SK-N-SH treated with all-trans-retinoic acid at 6 μM for 48 hours (cell line): ENCODE measurements around the gene HMGCS1.
"Not testable (repeated sequence)": the region's sequence is repeated elsewhere in the genome, so short reads cannot be mapped to it uniquely, and the experiment has no call there.

Source experiments
- BACH2 ChIP-seq: fragments of 250-450 bp; sonication (Bioruptor Pico); IDR thresholded peaks from 2 replicates; pipeline ENCODE4 v1.9.0; 2021; ENCODE audit warnings: mild to moderate bottlenecking, borderline replicate concordance
- CSDC2 ChIP-seq: fragments of 250-450 bp; sonication (Bioruptor Pico); IDR thresholded peaks from 2 replicates; pipeline ENCODE4 v1.5.0; 2020; ENCODE audit warnings: mild to moderate bottlenecking, moderate library complexity
- ESRRG ChIP-seq: fragments of 250-450 bp; sonication (Bioruptor Pico); IDR thresholded peaks from 2 replicates; pipeline ENCODE4 v1.6.1; 2021; ENCODE audit warnings: mild to moderate bottlenecking
- GLIS3 ChIP-seq: fragments of 250-450 bp; sonication (Bioruptor Pico); IDR thresholded peaks from 2 replicates; pipeline ENCODE4 v1.5.0; 2020; ENCODE audit warnings: mild to moderate bottlenecking, moderate library complexity
- PATZ1 ChIP-seq: fragments of 250-450 bp; sonication (Bioruptor Pico); IDR thresholded peaks from 2 replicates; pipeline ENCODE4 v1.8.0; 2020; ENCODE audit warnings: mild to moderate bottlenecking, moderate library complexity, borderline replicate concordance
- RARB ChIP-seq: fragments of 250-450 bp; sonication (Bioruptor Pico); IDR thresholded peaks from 2 replicates; pipeline ENCODE4 v1.8.0; 2021; ENCODE audit warnings: mild to moderate bottlenecking, moderate library complexity
- SNAI2 ChIP-seq: fragments of 250-450 bp; sonication (Bioruptor Pico); IDR thresholded peaks from 2 replicates; pipeline ENCODE4 v1.5.0; 2020; ENCODE audit warnings: mild to moderate bottlenecking, moderate library complexity
- TCF4 ChIP-seq: fragments of 250-450 bp; sonication (Bioruptor Pico); IDR thresholded peaks from 2 replicates; pipeline ENCODE4 v1.8.0; 2021; ENCODE audit warnings: mild to moderate bottlenecking, moderate library complexity, borderline replicate concordance
- TOX ChIP-seq: fragments of 250-450 bp; sonication (Bioruptor Pico); IDR thresholded peaks from 2 replicates; pipeline ENCODE4 v1.8.0; 2021; ENCODE audit warnings: mild to moderate bottlenecking, moderate library complexity, borderline replicate concordance
- ZFP3 ChIP-seq: fragments of 250-450 bp; sonication (Bioruptor Pico); IDR thresholded peaks from 2 replicates; pipeline ENCODE4 v1.5.0; 2020; ENCODE audit warnings: mild to moderate bottlenecking, moderate library complexity
- ZFP30 ChIP-seq: fragments of 450-650 bp; formaldehyde crosslinking; IDR thresholded peaks from 2 replicates; pipeline ENCODE4 v1.5.0; 2022; ENCODE audit warnings: mild to moderate bottlenecking, moderate library complexity
- ZNF70 ChIP-seq: fragments of 450-650 bp; formaldehyde crosslinking; IDR thresholded peaks from 2 replicates; pipeline ENCODE4 v1.5.0; 2020; ENCODE audit warnings: mild to moderate bottlenecking, moderate library complexity
- ZNF8 ChIP-seq: fragments of 450-650 bp; formaldehyde crosslinking; IDR thresholded peaks from 2 replicates; pipeline ENCODE4 v1.5.0; 2020; ENCODE audit warnings: mild to moderate bottlenecking, moderate library complexity
- TF ChIP-seq, protein P1 (sequence below): fragments of 250-450 bp; sonication (Bioruptor Pico); IDR thresholded peaks from 2 replicates; pipeline ENCODE4 v1.5.1; 2020; ENCODE audit warnings: low read depth, mild to moderate bottlenecking, moderate library complexity

GRCh38 chr5:43262269-43262668 lies 50.9 kb downstream of the HMGCS1 start:
- not testable (repeated sequence) for TF ChIP-seq ZFP30; ESRRG; ZFP3; GLIS3 (CRISPR knock-in tag); BACH2 (CRISPR knock-in tag); TCF4; RARB; CSDC2 (CRISPR knock-in tag); PATZ1 (CRISPR knock-in tag); SNAI2 (CRISPR knock-in tag); ZNF8 (CRISPR knock-in tag); ZNF70 (CRISPR knock-in tag); TOX (CRISPR knock-in tag)
- TF ChIP-seq, protein P1, sequence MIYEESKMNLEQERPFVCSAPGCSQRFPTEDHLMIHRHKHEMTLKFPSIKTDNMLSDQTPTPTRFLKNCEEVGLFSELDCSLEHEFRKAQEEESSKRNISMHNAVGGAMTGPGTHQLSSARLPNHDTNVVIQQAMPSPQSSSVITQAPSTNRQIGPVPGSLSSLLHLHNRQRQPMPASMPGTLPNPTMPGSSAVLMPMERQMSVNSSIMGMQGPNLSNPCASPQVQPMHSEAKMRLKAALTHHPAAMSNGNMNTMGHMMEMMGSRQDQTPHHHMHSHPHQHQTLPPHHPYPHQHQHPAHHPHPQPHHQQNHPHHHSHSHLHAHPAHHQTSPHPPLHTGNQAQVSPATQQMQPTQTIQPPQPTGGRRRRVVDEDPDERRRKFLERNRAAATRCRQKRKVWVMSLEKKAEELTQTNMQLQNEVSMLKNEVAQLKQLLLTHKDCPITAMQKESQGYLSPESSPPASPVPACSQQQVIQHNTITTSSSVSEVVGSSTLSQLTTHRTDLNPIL (CRISPR knock-in tag): not testable (repeated sequence)
